Measurements from ENCODE around the gene GTF2A1L. TPM values are rescaled to one million over a fixed set of nuclear protein-coding genes. Genes with fewer than 3 reads are reported as not detected.

The GTF2A1L gene
- total RNA-seq, 1 donor from 2014 or later, result not detected

GRCh38 chr2:48633143-48633542 is 15.5 kb downstream of the GTF2A1L start:
- Mint-ChIP-seq H3K27me3 (no peaks in the 10 kb centered on the region), H3K4me3 (no peak overlapping the region), H3K36me3 (no peaks in the 10 kb centered on the region), H3K9me3 (peaks cover 18% of the 10 kb centered on the region), H3K4me1 (ENCODE audit: unreplicated experiment) (no peaks in the 10 kb centered on the region), H3K27ac (no peak overlapping the region)
- no peak for TF ChIP-seq CTCF (conservative IDR thresholded peaks at IDR 0.05)
- DNase-seq (ENCODE audit: extremely low spot score, unreplicated experiment), result no peak

- no peak for DNase-seq (ENCODE audit: extremely low spot score, unreplicated experiment)
- no peaks in the 10 kb centered on the region for H3K4me1 Mint-ChIP-seq (ENCODE audit: unreplicated experiment)
- H3K27ac Mint-ChIP-seq, result no peak overlapping the region
- TF ChIP-seq CTCF (conservative IDR thresholded peaks at IDR 0.05), result no peak
- no peaks in the 10 kb centered on the region for H3K27me3 Mint-ChIP-seq
- peaks cover 17% of the 10 kb centered on the region for H3K9me3 Mint-ChIP-seq
- H3K4me3 Mint-ChIP-seq, result no peak overlapping the region
- no peaks in the 10 kb centered on the region for H3K36me3 Mint-ChIP-seq
Observed at GRCh38 chr2:48635786-48636185, 18.1 kb downstream of the GTF2A1L start.

- no peaks in the 10 kb centered on the region for H3K4me1 Mint-ChIP-seq (ENCODE audit: unreplicated experiment)
- no peak for TF ChIP-seq CTCF (conservative IDR thresholded peaks at IDR 0.05)
- no peak for DNase-seq (ENCODE audit: extremely low spot score, unreplicated experiment)
- H3K9me3 Mint-ChIP-seq, result peaks cover 3% of the 10 kb centered on the region
- no peak overlapping the region for H3K4me3 Mint-ChIP-seq
- H3K27me3 Mint-ChIP-seq, result no peaks in the 10 kb centered on the region
- H3K27ac Mint-ChIP-seq, result no peak overlapping the region
- no peaks in the 10 kb centered on the region for H3K36me3 Mint-ChIP-seq
Observed at GRCh38 chr2:48638261-48638660, 20.6 kb downstream of the GTF2A1L start.

GRCh38 chr2:48651158-48651790 is 33.6 kb downstream of the GTF2A1L start:
- TF ChIP-seq CTCF (conservative IDR thresholded peaks at IDR 0.05), result no peak

GRCh38 chr2:48668992-48669391 is 51.3 kb downstream of the GTF2A1L start:
- Mint-ChIP-seq H3K27me3 (no peaks in the 10 kb centered on the region), H3K4me3 (no peak overlapping the region), H3K4me1 (ENCODE audit: unreplicated experiment) (no peaks in the 10 kb centered on the region)

More at GRCh38 chr2:48651158-48651790, 33.6 kb downstream of the GTF2A1L start:
- no peak for DNase-seq (ENCODE audit: extremely low spot score, unreplicated experiment)
- H3K27ac Mint-ChIP-seq, result no peak overlapping the region
- H3K36me3 Mint-ChIP-seq, result no peaks in the 10 kb centered on the region
- H3K4me3 Mint-ChIP-seq, result no peak overlapping the region
- no peaks in the 10 kb centered on the region for H3K27me3 Mint-ChIP-seq
- no peaks in the 10 kb centered on the region for H3K9me3 Mint-ChIP-seq
- peaks cover 8% of the 10 kb centered on the region for H3K4me1 Mint-ChIP-seq (ENCODE audit: unreplicated experiment)

More at GRCh38 chr2:48668992-48669391, 51.3 kb downstream of the GTF2A1L start:
- Mint-ChIP-seq H3K9me3 (no peaks in the 10 kb centered on the region), H3K27ac (no peak overlapping the region), H3K36me3 (no peaks in the 10 kb centered on the region)
- TF ChIP-seq CTCF (conservative IDR thresholded peaks at IDR 0.05), result no peak
- no peak for DNase-seq (ENCODE audit: extremely low spot score, unreplicated experiment)
